HG03565 (cell line): Measurements from ENCODE around the gene XRCC3.

ENCODE experiments used
- ATAC-seq: cut with Tn5 transposase; IDR thresholded peaks from one replicate; pipeline ENCODE4 v1.9.1; 2021; ENCODE audit warnings: mild to moderate bottlenecking, moderate library complexity; ENCODE audit not compliant: unreplicated experiment

The XRCC3 gene

GRCh38 chr14:103715052-103716000 lies at the start of gene XRCC3, which contains the start of gene ZFYVE21:
XRCC3 (minus strand) TSS chr14:103715451; CDS start chr14:103711087, 4,364 bp downstream.
ZFYVE21 (plus strand) TSS chr14:103715810; CDS start chr14:103715842, 32 bp downstream.
- ATAC-seq, result peak; percentile 92

- ATAC-seq, result peak; percentile 72
Measured at GRCh38 chr14:103763730-103764488, 48.7 kb upstream of the XRCC3 start.

- no peak for ATAC-seq
Measured at GRCh38 chr14:103762541-103762940, 47.3 kb upstream of the XRCC3 start.

GRCh38 chr14:103762036-103762435 lies 46.8 kb upstream of the XRCC3 start:
- no peak for ATAC-seq

GRCh38 chr14:103758059-103758776 lies 43.0 kb upstream of the XRCC3 start:
- ATAC-seq, result no peak

GRCh38 chr14:103755060-103755459 lies 39.8 kb upstream of the XRCC3 start:
- no peak for ATAC-seq

GRCh38 chr14:103753774-103754173 lies 38.5 kb upstream of the XRCC3 start:
- no peak for ATAC-seq

- no peak for ATAC-seq
Measured at GRCh38 chr14:103749860-103750259, 34.6 kb upstream of the XRCC3 start.

- ATAC-seq, result no peak
Measured at GRCh38 chr14:103749452-103749851, 34.2 kb upstream of the XRCC3 start.

- ATAC-seq, result no peak
Measured at GRCh38 chr14:103748534-103748857, 33.2 kb upstream of the XRCC3 start.

- ATAC-seq, result no peak
Measured at GRCh38 chr14:103746701-103747100, 31.4 kb upstream of the XRCC3 start.

GRCh38 chr14:103745424-103745823 lies 30.2 kb upstream of the XRCC3 start:
- ATAC-seq, result no peak

GRCh38 chr14:103744621-103745395 lies 29.6 kb upstream of the XRCC3 start:
- no peak for ATAC-seq

GRCh38 chr14:103743691-103744090 lies 28.4 kb upstream of the XRCC3 start:
- ATAC-seq, result no peak

GRCh38 chr14:103742499-103743255 lies 27.4 kb upstream of the XRCC3 start:
- no peak for ATAC-seq

- no peak for ATAC-seq
Measured at GRCh38 chr14:103741876-103742275, 26.6 kb upstream of the XRCC3 start.

- no peak for ATAC-seq
Measured at GRCh38 chr14:103740991-103741689, 25.9 kb upstream of the XRCC3 start.

- no peak for ATAC-seq
Measured at GRCh38 chr14:103739793-103740501, 24.7 kb upstream of the XRCC3 start.

- ATAC-seq, result no peak
Measured at GRCh38 chr14:103739466-103739792, 24.2 kb upstream of the XRCC3 start.
